ENCODE measurements around the gene HIVEP3.

The HIVEP3 gene

GRCh38 chr1:41687007-41687406 lies 231.7 kb downstream of the HIVEP3 start:
- H3K27me3 ChIP-seq (ENCODE audit: control insufficient read depth in 1 of 2, insufficient read depth in 2 of 2, low read length in 2 of 2): no peaks in the 10 kb centered on the region
- H3K9ac ChIP-seq (ENCODE audit: low read depth in 1 of 2, low read length in 2 of 2): no peak overlapping the region
- no peak overlapping the region for H3K27ac ChIP-seq (ENCODE audit: low read depth, low read length)
- H3K4me1 ChIP-seq (ENCODE audit: control insufficient read depth in 1 of 2, insufficient read depth in 2 of 2, low read length in 2 of 2): peaks cover 22% of the 10 kb centered on the region in 2 donors
- H3K4me3 ChIP-seq (ENCODE audit: low read depth in 1 of 2, low read length in 2 of 2): no peak overlapping the region
- no peaks in the 10 kb centered on the region for H3K9me3 ChIP-seq (ENCODE audit: control insufficient read depth in 1 of 2, low read length in 2 of 2)
- H3K36me3 ChIP-seq (ENCODE audit: control insufficient read depth in 1 of 2, insufficient read depth in 2 of 2, low read length in 2 of 2): no peaks in the 10 kb centered on the region

- peak overlapping the region in 1 of 2 donors; percentile 7 for H3K4me3 ChIP-seq (ENCODE audit: low read depth in 1 of 2, low read length in 2 of 2)
- H3K9me3 ChIP-seq (ENCODE audit: control insufficient read depth in 1 of 2, low read length in 2 of 2): no peaks in the 10 kb centered on the region
- no peak overlapping the region for H3K9ac ChIP-seq (ENCODE audit: low read depth in 1 of 2, low read length in 2 of 2)
- H3K27me3 ChIP-seq (ENCODE audit: control insufficient read depth in 1 of 2, insufficient read depth in 2 of 2, low read length in 2 of 2): no peaks in the 10 kb centered on the region
- no peak overlapping the region for H3K27ac ChIP-seq (ENCODE audit: low read depth, low read length)
- peaks cover 23% of the 10 kb centered on the region in 2 donors for H3K4me1 ChIP-seq (ENCODE audit: control insufficient read depth in 1 of 2, insufficient read depth in 2 of 2, low read length in 2 of 2)
- no peaks in the 10 kb centered on the region for H3K36me3 ChIP-seq (ENCODE audit: control insufficient read depth in 1 of 2, insufficient read depth in 2 of 2, low read length in 2 of 2)
These were observed 234.8 kb downstream of the HIVEP3 start for GRCh38 chr1:41683681-41684500.

GRCh38 chr1:41682845-41683625 lies 235.7 kb downstream of the HIVEP3 start:
- Histone ChIP-seq H3K4me3 (ENCODE audit: low read depth in 1 of 2, low read length in 2 of 2) (no peak overlapping the region), H3K27ac (ENCODE audit: low read depth, low read length) (no peak overlapping the region), H3K4me1 (ENCODE audit: control insufficient read depth in 1 of 2, insufficient read depth in 2 of 2, low read length in 2 of 2) (peaks cover 23 to 28% of the 10 kb centered on the region in 2 donors), H3K9ac (ENCODE audit: low read depth in 1 of 2, low read length in 2 of 2) (no peak overlapping the region), H3K9me3 (ENCODE audit: control insufficient read depth in 1 of 2, low read length in 2 of 2) (no peaks in the 10 kb centered on the region), H3K27me3 (ENCODE audit: control insufficient read depth in 1 of 2, insufficient read depth in 2 of 2, low read length in 2 of 2) (no peaks in the 10 kb centered on the region), H3K36me3 (ENCODE audit: control insufficient read depth in 1 of 2, insufficient read depth in 2 of 2, low read length in 2 of 2) (no peaks in the 10 kb centered on the region)

- no peaks in the 10 kb centered on the region for H3K27me3 ChIP-seq (ENCODE audit: control insufficient read depth in 1 of 2, insufficient read depth in 2 of 2, low read length in 2 of 2)
- H3K27ac ChIP-seq (ENCODE audit: low read depth, low read length): no peak overlapping the region
- H3K36me3 ChIP-seq (ENCODE audit: control insufficient read depth in 1 of 2, insufficient read depth in 2 of 2, low read length in 2 of 2): no peaks in the 10 kb centered on the region
- no peak overlapping the region for H3K4me3 ChIP-seq (ENCODE audit: low read depth in 1 of 2, low read length in 2 of 2)
- H3K9ac ChIP-seq (ENCODE audit: low read depth in 1 of 2, low read length in 2 of 2): no peak overlapping the region
- H3K4me1 ChIP-seq (ENCODE audit: control insufficient read depth in 1 of 2, insufficient read depth in 2 of 2, low read length in 2 of 2): peaks cover 23 to 28% of the 10 kb centered on the region in 2 donors
- no peaks in the 10 kb centered on the region for H3K9me3 ChIP-seq (ENCODE audit: control insufficient read depth in 1 of 2, low read length in 2 of 2)
These were observed 236.6 kb downstream of the HIVEP3 start for GRCh38 chr1:41682149-41682548.

GRCh38 chr1:41681331-41682098 lies 237.2 kb downstream of the HIVEP3 start:
- H3K27ac ChIP-seq (ENCODE audit: low read depth, low read length): no peak overlapping the region
- no peaks in the 10 kb centered on the region for H3K27me3 ChIP-seq (ENCODE audit: control insufficient read depth in 1 of 2, insufficient read depth in 2 of 2, low read length in 2 of 2)
- H3K4me1 ChIP-seq (ENCODE audit: control insufficient read depth in 1 of 2, insufficient read depth in 2 of 2, low read length in 2 of 2): peaks cover 23 to 28% of the 10 kb centered on the region in 2 donors
- H3K9me3 ChIP-seq (ENCODE audit: control insufficient read depth in 1 of 2, low read length in 2 of 2): no peaks in the 10 kb centered on the region
- no peak overlapping the region for H3K4me3 ChIP-seq (ENCODE audit: low read depth in 1 of 2, low read length in 2 of 2)
- H3K9ac ChIP-seq (ENCODE audit: low read depth in 1 of 2, low read length in 2 of 2): no peak overlapping the region
- H3K36me3 ChIP-seq (ENCODE audit: control insufficient read depth in 1 of 2, insufficient read depth in 2 of 2, low read length in 2 of 2): no peaks in the 10 kb centered on the region

- Histone ChIP-seq H3K4me1 (ENCODE audit: control insufficient read depth in 1 of 2, insufficient read depth in 2 of 2, low read length in 2 of 2) (peaks cover 23 to 28% of the 10 kb centered on the region in 2 donors), H3K9me3 (ENCODE audit: control insufficient read depth in 1 of 2, low read length in 2 of 2) (no peaks in the 10 kb centered on the region)
These were observed 238.7 kb downstream of the HIVEP3 start for GRCh38 chr1:41679994-41680393.

GRCh38 chr1:41679531-41679930 lies 239.2 kb downstream of the HIVEP3 start:
- Histone ChIP-seq H3K9me3 (ENCODE audit: control insufficient read depth in 1 of 2, low read length in 2 of 2) (no peaks in the 10 kb centered on the region), H3K27me3 (ENCODE audit: control insufficient read depth in 1 of 2, insufficient read depth in 2 of 2, low read length in 2 of 2) (no peaks in the 10 kb centered on the region), H3K36me3 (ENCODE audit: control insufficient read depth in 1 of 2, insufficient read depth in 2 of 2, low read length in 2 of 2) (no peaks in the 10 kb centered on the region), H3K27ac (ENCODE audit: low read depth, low read length) (no peak overlapping the region), H3K9ac (ENCODE audit: low read depth in 1 of 2, low read length in 2 of 2) (no peak overlapping the region), H3K4me3 (ENCODE audit: low read depth in 1 of 2, low read length in 2 of 2) (no peak overlapping the region), H3K4me1 (ENCODE audit: control insufficient read depth in 1 of 2, insufficient read depth in 2 of 2, low read length in 2 of 2) (peaks cover 23 to 29% of the 10 kb centered on the region in 2 donors)

More at GRCh38 chr1:41679994-41680393, 238.7 kb downstream of the HIVEP3 start:
- H3K27me3 ChIP-seq (ENCODE audit: control insufficient read depth in 1 of 2, insufficient read depth in 2 of 2, low read length in 2 of 2): no peaks in the 10 kb centered on the region
- no peaks in the 10 kb centered on the region for H3K36me3 ChIP-seq (ENCODE audit: control insufficient read depth in 1 of 2, insufficient read depth in 2 of 2, low read length in 2 of 2)
- H3K4me3 ChIP-seq (ENCODE audit: low read depth in 1 of 2, low read length in 2 of 2): no peak overlapping the region
- no peak overlapping the region for H3K27ac ChIP-seq (ENCODE audit: low read depth, low read length)
- H3K9ac ChIP-seq (ENCODE audit: low read depth in 1 of 2, low read length in 2 of 2): no peak overlapping the region

GRCh38 chr1:41678111-41678878 lies 240.4 kb downstream of the HIVEP3 start:
- Histone ChIP-seq H3K36me3 (ENCODE audit: control insufficient read depth in 1 of 2, insufficient read depth in 2 of 2, low read length in 2 of 2) (no peaks in the 10 kb centered on the region), H3K27me3 (ENCODE audit: control insufficient read depth in 1 of 2, insufficient read depth in 2 of 2, low read length in 2 of 2) (no peaks in the 10 kb centered on the region), H3K4me3 (ENCODE audit: low read depth in 1 of 2, low read length in 2 of 2) (no peak overlapping the region), H3K27ac (ENCODE audit: low read depth, low read length) (no peak overlapping the region), H3K9me3 (ENCODE audit: control insufficient read depth in 1 of 2, low read length in 2 of 2) (no peaks in the 10 kb centered on the region), H3K9ac (ENCODE audit: low read depth in 1 of 2, low read length in 2 of 2) (no peak overlapping the region), H3K4me1 (ENCODE audit: control insufficient read depth in 1 of 2, insufficient read depth in 2 of 2, low read length in 2 of 2) (peaks cover 19 to 27% of the 10 kb centered on the region in 2 donors)

GRCh38 chr1:41677620-41678019 lies 241.1 kb downstream of the HIVEP3 start:
- no peak overlapping the region for H3K27ac ChIP-seq (ENCODE audit: low read depth, low read length)
- no peak overlapping the region for H3K4me3 ChIP-seq (ENCODE audit: low read depth in 1 of 2, low read length in 2 of 2)
- H3K27me3 ChIP-seq (ENCODE audit: control insufficient read depth in 1 of 2, insufficient read depth in 2 of 2, low read length in 2 of 2): no peaks in the 10 kb centered on the region
- no peaks in the 10 kb centered on the region for H3K36me3 ChIP-seq (ENCODE audit: control insufficient read depth in 1 of 2, insufficient read depth in 2 of 2, low read length in 2 of 2)
- H3K9me3 ChIP-seq (ENCODE audit: control insufficient read depth in 1 of 2, low read length in 2 of 2): no peaks in the 10 kb centered on the region
- no peak overlapping the region for H3K9ac ChIP-seq (ENCODE audit: low read depth in 1 of 2, low read length in 2 of 2)
- peaks cover 19 to 24% of the 10 kb centered on the region in 2 donors for H3K4me1 ChIP-seq (ENCODE audit: control insufficient read depth in 1 of 2, insufficient read depth in 2 of 2, low read length in 2 of 2)

Measured in duodenal mucosa (tissue), 2 donors.